Glomerular visceral epithelial cell (primary cell): Measurements from ENCODE around the gene PGM5.
"Not testable (repeated sequence)": the region's sequence is repeated elsewhere in the genome, so short reads cannot be mapped to it uniquely, and the experiment has no call there.

Source experiments
- DNase-seq: peaks from one replicate; pipeline ENCODE4 v3.0.0-alpha.2; 2016; ENCODE audit errors: extremely low spot score

Gene PGM5

DNA sequence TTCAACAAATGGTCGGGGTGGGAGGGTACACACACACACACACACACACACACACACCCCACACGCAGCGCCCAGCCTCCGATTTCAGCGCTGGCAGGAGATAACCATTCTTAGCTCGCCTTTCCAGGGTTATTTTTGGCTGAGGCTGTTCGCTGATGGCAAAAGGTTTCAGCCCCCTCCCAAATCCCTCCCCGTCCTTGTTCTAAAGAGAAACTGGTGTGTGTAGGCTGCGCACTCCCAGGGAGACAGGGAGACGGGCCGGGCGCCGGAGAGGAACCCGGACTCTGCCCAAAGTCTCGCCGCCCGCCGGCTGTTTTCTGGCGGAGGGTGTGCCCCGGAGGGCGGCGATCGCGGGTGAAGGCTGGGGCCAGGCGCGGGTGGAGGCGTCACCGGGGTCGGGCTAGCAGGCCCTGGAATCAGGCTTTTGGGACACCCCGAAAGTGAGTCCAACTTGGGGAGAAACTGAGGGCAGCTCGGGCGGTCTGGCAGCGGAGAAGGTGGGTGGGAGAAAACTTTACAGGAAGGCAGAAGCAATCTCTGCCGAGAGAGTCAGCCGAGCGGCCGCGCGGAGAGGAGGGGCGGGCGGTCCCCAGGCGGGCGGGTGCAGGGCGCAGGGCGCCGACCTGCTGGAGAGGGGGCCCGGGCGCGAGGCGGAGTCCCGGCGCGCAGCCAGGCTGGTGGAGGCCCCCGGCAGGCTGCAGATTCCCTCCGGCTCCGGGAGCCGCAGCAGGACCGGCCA lies at the start of gene PGM5:
Gene PGM5 (plus strand): TSS at position 232 of the 739 bp plus-strand sequence. CDS start 517 bp downstream, outside the sequence.
- DNase-seq: not testable (repeated sequence)

DNA sequence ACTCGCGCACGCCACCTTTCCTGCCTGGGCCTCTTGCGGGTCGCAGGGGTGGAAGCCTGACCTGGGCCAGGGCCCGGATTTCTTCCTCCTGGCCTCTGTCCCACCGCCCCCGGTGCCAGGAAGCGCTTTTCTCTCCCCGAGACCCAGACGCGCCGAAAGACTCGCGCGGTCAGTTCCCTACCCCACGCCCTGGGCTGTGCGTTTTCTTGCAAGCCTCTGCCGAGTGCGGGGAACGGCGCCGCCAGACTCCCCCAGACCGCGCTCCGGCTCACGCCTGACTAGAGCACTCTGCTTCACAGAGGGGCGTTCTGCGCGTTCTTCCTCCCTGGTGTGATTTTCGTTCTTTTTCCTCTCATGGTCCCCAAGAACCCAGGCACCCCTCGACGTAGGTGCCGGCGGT lies 49.3 kb upstream of the PGM5 start:
- not testable (repeated sequence) for DNase-seq

DNA sequence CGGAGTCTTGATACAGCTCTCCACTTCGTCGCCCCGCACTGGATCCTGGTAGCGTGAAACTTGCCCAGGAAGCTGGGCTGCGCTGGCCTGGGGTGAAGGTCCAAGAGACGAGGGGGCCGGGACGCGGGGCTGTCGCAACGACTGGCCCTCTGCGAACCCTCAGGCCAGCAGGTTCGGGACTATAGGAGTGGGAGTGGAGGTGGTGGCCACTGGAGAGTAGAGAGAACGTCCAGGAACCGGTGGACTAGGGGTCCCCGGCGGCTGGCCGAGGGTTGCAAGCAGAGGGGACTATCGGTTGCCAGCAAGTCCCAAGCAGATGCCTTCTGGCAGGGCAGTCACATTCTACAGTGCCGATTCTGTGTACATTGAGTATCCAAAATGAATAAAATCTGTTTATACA lies 48.8 kb upstream of the PGM5 start:
- not testable (repeated sequence) for DNase-seq

DNA sequence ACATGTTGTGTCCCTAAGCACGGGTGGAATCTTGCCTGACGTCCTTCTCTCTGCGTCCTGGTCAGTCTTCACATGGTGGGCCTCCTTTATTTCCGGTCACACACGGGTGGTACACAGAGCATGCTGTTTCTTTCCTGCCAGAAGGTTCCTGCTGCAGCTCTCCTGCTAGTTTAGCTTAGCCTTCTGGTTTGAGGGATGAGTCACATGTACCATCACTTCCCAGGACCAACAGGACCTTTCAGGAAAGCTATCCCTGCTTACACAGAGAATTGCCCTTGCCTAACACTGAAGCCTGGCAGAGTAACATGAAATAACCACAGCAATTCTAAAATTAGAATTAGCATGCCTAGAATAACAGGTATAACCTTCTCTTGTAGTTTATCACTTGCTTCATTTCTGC lies 45.2 kb upstream of the PGM5 start:
- DNase-seq: not testable (repeated sequence)

DNA sequence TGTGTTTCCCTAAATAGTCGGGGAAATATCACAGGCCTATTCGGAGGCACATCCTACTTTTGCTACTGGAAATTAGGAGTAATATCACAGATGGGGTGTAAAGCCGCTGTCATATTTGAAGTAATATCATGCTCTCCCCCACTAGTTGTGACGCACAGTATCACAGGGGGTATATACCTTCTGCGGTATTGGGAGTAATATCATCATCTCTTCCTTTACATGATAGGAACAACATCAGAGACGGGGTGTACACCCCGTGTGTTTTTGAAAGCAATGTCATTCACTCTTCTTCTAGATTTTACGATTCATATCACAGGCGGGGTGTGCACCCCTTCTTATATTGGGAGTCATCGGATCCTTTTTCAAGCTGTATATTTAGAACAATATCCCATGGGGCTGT lies 38.2 kb upstream of the PGM5 start:
- not testable (repeated sequence) for DNase-seq

DNA sequence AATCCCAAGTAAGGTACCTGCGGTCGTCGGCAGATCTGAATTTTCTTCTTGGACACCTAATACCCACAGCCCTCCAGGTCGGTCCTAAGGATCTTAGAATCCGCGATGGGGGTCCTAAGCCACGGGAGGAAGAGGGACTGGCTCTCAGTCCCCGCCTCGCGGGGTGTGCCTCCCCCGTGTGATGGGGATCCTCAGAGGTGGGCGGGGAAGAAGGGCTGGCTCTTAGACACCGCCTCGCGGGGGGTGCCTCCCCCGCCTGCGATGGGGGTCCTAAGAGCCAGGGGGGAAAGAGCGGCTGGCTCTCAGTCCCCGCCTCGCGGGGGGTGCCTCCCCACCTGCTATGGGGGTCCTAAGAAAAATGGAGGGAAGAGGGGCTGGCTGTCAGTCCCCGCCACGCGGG lies 32.7 kb upstream of the PGM5 start:
- DNase-seq: not testable (repeated sequence)

DNA sequence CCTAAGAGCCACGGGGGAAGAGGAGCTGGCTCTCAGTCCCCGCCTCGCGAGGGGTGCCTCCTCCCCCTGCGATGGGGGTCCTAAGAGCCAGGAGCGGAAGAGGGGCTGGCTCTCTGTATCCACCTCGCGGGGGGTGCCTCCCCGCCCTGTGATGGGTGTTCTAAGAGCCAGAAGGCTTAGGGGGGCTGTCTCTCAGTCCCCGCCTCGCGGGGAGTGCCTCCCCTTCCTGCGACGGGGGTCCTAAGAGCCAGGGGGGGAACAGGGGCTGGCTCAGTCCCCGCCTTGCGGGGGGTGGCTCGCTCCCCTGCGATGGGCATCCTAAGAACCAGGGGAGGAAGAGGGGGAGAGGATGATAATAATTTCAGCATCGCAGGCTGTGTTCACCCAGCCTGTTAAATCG lies 31.9 kb upstream of the PGM5 start:
- DNase-seq: not testable (repeated sequence)

DNA sequence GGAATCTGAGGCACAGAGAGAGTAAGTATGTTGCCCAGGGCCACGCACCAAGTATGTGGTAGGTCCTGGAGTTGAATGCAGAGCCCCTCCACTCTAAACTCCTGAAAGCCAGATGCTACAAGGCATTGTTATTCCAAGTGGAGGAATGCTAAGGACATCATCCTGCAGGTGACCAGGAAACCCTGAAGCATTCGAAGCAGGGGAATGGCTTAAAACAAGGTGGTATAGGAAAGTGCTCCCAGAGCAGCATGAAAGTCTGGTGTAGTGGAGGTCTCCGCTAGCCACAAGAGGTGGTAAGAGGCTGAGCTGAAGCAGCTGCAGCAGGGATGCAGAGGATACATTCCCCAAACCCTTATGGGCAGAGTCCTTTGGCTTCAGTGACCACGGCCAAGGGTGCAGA lies 27.3 kb upstream of the PGM5 start:
- DNase-seq: not testable (repeated sequence)

DNA sequence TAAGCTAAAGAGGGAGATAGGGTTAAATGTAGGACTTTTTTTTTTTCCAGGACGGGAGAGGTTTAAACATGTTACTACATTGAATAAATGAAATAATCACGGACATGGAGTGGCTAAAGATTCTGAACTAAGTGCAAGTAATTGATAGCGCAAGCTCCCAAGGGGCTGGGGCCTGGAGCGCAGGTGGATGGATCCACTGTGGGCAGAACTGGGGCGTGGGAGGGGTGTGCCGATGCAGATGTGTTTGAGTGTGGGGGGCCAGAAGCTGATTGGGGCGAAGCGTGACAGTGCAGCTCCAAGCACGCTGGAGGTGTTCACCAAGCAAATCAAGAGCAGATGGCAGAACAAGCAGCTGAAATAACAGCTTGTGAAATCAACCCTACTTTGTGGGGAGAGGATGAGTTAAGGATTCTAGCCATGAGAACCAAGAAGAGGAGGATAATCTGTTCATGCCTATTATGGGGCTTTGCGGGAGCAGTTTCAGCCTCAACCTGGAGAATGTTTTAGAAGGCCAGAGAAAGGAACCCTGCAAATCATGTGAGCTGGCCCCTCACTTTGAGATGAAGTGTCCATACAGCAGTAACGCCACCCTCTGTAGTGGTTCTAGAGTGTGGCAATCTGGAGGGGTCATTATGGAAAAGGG lies 25.8 kb upstream of the PGM5 start:
- not testable (repeated sequence) for DNase-seq

DNA sequence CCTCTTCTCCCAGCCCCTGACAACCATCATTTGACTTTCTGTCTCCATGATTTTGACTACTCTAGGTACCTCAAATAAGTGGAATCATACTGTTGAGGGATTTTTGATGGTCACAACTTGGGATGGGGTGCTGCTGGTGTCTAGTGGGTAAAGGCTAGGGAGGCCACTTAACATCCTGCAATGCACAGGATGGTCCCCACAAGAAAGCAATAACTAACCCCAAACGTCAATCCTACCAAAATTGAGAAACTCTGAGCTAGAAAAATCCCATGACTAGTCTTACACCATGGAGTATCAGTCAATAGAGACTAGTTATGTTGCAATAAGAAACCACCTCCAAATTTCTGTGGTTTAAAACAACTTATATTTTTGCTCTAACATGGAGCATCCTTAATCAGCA lies 24.3 kb upstream of the PGM5 start:
- DNase-seq: not testable (repeated sequence)

DNA sequence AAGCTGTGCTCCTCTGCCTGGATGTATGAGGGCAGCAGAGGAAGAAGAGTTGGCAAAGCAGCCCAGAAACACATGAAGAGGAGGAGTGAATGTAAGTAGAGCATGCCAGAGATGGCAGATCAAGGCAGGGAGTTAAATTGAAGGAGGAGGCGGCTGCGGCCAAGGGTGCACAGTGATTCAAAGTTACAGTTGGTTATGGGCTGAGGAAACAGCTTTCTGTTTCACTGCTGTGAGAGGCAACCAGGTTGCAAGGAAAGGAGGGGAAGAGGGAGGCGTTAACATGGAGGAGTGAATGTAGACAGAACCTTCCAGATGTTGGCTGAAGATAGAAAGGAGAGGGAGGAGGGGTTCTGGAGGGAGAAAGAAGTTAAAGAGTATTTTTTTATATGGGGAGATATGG lies 20.5 kb upstream of the PGM5 start:
- DNase-seq: not testable (repeated sequence)

DNA sequence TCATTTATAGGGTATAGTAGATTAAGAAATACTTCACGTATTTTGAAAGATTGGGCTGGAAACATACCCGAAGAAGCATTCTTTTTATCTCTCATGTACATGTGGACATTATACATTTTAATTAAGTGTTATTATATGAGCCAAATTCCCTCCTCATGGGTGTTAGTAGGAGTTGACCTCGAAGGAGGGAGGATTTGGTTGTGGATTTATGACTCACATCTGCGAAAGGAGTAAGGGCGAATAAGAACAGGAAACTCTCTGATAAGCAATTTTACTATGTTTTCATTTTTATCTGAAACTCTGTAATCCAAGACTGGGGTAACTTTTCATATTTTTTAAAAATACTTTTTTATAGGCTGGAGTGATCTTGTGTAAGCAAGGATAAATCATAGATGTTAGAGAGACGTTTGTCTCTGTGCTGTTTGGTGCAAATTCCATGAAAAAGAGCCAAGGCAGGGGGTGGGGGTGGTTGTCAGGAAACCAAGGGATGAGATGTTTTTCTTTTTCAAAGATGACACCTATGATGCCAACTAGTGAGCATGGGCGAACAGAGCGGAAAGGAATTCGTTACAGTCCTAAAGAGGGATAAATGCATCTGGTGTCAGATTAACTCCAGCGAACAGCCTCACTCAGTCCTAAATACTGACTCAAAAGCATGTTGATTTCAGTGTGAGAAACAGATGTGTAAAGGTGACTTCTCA lies 19.6 kb upstream of the PGM5 start:
- not testable (repeated sequence) for DNase-seq

DNA sequence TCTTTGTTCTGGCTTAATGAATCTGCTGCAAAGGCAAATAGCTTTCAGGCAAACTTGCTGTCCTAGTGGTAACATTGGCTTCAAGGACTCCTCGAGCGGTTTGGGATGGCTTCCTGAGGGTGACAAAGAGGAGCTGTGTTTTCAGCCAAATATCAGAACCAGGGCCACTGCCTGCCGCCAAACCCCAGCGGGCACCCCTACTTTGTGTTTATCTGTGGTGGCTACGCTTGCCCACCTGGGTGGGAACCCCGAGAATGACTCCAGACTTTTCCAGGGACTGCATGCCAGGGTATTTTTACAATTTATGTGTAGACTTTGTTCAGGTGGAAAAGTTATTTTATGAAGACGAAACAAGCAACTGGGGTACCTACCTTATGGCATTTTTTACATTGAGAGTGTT lies 18.4 kb upstream of the PGM5 start:
- DNase-seq: not testable (repeated sequence)

DNA sequence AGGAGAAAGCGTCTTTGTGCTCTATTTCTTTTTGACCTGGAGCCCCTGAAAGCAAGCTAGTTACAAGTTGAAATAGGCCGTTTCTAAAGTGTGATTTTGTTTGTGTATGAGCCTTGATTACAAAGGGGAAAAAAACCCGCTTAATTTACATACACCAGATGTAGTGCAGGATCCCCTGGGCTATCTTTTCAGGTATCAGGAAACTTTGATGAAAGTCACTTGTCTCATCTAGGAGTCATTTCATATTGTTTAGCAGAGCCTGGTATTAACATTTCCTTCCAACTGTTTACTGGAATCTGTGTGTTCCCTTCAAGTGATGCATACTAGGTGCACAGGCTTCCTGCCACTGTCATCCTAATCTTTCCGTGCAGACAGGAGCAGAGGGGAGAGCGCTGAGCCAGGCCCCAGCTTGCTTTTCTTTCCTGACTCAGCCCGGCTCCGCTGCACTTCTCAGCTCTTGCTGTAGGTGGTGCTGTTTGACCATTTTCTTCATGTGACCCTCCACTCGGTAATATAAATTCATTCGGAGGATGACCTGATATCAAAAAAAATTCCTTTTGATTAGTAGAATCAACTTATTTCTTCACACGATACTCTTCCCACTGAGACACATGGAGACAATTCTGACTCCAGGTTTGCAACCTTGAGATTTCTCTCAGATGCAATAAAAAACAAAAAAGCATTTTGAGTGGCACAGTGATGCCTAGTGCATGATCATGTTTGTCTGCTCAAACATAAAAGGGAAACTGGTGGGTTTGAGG lies 14.0 kb upstream of the PGM5 start:
- not testable (repeated sequence) for DNase-seq

DNA sequence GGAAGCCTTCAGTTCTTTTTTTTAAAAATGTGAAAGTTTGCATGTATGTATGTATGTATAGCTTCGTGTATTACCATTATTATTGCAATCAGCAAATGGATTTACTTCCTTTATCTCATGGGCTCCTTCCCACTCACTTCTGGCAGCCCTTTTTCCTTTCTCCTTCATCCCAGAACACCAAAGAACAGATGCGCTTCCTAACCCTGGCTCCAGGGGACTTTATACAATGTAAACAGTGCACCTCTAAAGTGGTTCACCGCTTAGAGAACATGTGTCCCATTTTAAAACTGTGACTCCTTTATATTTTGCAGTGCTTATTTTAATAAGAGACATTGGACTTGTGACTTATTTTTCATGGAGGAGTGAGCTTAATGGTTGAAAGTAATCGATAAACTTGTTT lies 13.2 kb upstream of the PGM5 start:
- not testable (repeated sequence) for DNase-seq

DNA sequence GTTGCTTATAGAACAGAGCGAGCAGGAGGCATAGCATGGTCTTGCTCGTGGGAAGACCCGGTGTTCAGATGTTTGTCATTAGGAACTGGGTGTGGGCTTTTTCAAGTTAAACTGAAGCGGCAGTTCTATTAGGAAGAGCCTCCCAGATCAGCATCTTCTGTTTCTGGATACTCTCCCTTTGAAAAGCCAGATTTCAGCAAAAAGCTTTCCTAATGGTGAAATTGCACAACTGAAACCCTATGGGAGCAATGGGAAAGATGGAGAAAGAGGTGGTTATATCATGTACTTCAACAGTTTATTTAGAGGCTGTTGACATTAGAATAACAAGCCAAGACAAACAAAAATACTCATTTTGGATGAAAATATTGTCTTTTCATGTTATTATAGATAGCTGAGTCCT lies 12.4 kb upstream of the PGM5 start:
- DNase-seq: not testable (repeated sequence)

DNA sequence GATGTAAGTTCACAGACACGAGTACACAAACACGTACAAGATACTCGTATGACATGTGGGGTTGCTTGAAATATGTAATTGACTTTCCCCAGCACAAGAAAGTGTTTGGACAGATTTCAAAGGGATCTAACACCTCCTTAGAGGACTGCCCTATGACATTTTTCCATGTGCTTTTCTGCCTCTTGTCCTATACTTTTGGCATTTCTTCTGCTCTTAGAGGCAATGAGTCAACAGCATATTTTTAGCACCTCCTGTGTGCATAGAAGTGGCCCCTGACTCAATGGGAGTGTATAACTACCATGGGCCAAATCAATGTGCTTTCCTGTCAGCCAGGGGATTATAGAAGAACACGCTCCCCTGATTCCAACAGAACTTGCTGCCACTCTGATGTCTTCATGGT lies 4.7 kb upstream of the PGM5 start:
- not testable (repeated sequence) for DNase-seq

DNA sequence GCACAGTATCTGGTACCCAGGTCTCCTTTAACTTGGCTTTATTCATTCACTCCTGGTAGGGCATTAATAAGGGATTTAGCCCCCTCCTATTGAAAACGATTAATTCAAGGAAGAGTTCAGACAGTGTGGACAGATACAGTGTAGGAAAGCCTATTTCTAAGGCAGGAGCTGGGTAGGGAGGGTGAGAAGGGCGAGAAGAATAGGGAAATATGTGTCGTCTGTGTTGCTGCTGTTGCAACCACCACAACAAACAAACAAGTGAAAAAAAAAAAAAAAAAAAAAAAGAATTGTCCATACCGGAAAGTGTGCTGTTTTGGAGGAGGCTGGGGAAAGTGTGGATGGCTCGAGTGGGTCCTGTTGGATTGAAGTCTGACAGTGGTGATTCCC lies 425 bp upstream of the PGM5 start:
- DNase-seq: not testable (repeated sequence)

DNA sequence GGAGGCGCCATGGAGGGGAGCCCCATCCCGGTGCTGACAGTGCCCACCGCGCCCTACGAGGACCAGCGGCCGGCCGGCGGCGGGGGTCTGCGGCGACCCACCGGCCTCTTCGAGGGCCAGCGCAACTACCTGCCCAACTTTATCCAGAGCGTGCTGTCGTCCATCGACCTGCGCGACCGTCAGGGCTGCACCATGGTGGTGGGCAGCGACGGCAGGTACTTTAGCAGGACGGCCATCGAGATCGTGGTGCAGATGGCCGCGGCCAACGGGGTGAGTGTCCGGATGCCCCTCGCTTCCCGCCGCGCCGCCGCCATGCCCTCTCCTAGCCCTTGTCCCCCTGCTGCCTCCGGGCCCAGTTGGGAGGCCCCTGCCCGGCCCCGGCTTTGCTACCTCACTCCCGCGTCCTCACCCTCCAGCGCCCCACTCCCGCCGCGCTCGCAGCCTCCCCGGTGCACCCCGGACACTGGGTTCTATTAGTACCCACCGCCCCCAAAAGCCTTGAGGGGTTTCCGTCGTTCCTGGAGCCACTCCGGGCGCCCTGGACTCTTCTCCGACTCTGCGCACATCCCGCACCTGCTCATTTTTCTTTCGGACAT lies 806 bp downstream of the PGM5 start:
- DNase-seq: not testable (repeated sequence)

DNA sequence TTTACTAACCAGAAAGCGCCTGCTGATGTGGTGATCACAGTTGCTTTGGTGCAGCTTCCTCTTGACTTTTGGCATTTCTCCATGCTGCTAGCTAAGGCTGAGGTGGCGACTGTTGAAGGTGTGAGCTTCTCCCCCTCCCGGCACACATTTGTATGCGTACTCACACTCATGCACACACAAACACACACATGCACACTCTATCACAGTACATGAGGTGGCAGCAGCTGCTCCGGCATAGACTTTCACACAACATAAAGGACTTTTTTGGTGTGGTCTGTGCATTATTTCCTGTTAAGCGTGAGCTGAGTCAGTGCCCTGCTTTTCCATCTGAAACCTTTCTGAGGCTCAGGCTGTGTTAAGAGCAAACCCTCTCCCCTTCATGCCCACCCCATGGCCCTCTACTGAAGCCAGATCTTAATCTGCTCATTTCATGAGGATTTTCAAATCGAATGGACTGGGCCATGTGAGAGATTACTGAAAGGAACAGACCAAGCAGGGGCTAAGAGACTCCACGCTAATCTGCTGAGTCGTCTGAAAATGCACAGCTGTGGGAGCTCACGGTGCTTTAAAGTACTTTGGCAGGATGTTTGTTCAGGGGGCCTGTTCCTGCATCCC lies 10.6 kb downstream of the PGM5 start:
- DNase-seq: not testable (repeated sequence)

DNA sequence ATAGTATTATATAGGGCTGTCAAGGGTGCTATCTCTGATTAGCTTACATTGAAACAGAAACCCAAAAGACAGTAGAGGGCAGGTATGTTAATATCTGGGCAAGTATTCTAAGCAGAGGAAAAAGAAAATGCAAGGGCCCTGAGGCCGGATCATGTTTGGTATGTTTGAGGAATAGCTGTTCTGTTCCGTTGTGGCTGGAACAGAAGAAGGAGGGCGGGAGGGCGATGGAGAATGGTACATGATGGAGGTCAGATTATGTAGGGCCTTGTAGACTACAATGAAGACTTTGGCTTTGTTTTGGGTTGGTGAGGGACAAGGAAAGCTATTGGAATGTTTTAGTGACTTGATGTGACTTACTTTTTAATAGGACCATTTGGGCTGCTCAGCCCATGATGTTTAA lies 19.4 kb downstream of the PGM5 start:
- not testable (repeated sequence) for DNase-seq
